HEK293 (cell line): ENCODE measurements around the gene UHRF1.

Experiments used
- CTCF ChIA-PET: fragments of 350-600 bp; formaldehyde crosslinking; extraction: SDS; loops from one replicate; lab custom pipeline; 2021; ENCODE audit warnings: antibody characterized with exemption; lab: Yijun Ruan, JAX
- POLR2A ChIA-PET: fragments of 300-600 bp; formaldehyde crosslinking; extraction: SDS; loops from one replicate; lab custom pipeline; 2020; ENCODE audit warnings: antibody characterized with exemption, inconsistent platforms; lab: Yijun Ruan, JAX
- H3K27ac ChIP-seq: fragments of 200-500 bp; sonication (Bioruptor generic); 2 replicates; pipeline ENCODE4 v1.5.1; 2014; ENCODE audit warnings: low read depth, low read length, control low read depth, inconsistent platforms; ENCODE audit errors: extremely low read depth
- H3K36me3 ChIP-seq, 2 experiments: fragments of 200-500 bp in 1 of 2; sonication (Bioruptor generic) in 1 of 2; 1 replicate in 1 of 2; 2 replicates in 1 of 2; pipeline ENCODE4 v1.5.1; 2014 to 2017; ENCODE audit warnings: inconsistent platforms in 2 of 2, low read length in 2 of 2; ENCODE audit not compliant: control insufficient read depth in 2 of 2, insufficient read depth in 1 of 2
- H3K4me1 ChIP-seq: fragments of 200-500 bp; sonication (Bioruptor generic); 2 replicates; pipeline ENCODE4 v1.5.1; 2014; ENCODE audit warnings: mild to moderate bottlenecking, low read length, inconsistent platforms; ENCODE audit not compliant: control insufficient read depth, insufficient read depth
- H3K4me3 ChIP-seq: 2 replicates; pipeline ENCODE4 v1.5.1; 2011; ENCODE audit warnings: low read depth, mild to moderate bottlenecking, control low read depth, low read length, moderate library complexity
- H3K9me3 ChIP-seq: fragments of 200-500 bp; sonication (Bioruptor generic); 2 replicates; pipeline ENCODE4 v1.5.1; 2014; ENCODE audit warnings: low read depth, low read length, inconsistent platforms; ENCODE audit not compliant: control insufficient read depth, insufficient read depth
- EGR2 ChIP-seq: fragments of 450-650 bp; formaldehyde crosslinking; IDR thresholded peaks from 2 replicates; pipeline ENCODE4 v1.5.1; 2016; ENCODE audit warnings: low read depth, missing biosample characterization, missing genetic modification characterization
- HOXA7 ChIP-seq: sonication (generic); formaldehyde crosslinking; IDR thresholded peaks from 2 replicates; pipeline ENCODE4 v1.8.1; 2022; ENCODE audit warnings: missing genetic modification reagents, borderline replicate concordance
- MYNN ChIP-seq: fragments of 450-650 bp; formaldehyde crosslinking; IDR thresholded peaks from 2 replicates; pipeline ENCODE4 v1.5.1; 2016; ENCODE audit warnings: missing biosample characterization, missing genetic modification characterization, borderline replicate concordance
- SP3 ChIP-seq: fragments of 450-650 bp; formaldehyde crosslinking; IDR thresholded peaks from 2 replicates; pipeline ENCODE4 v1.5.1; 2016; ENCODE audit warnings: missing biosample characterization, missing genetic modification characterization
- TCF7L2 ChIP-seq: IDR thresholded peaks from 2 replicates; pipeline ENCODE4 v1.6.1; 2011; ENCODE audit warnings: low read depth, mild to moderate bottlenecking, inconsistent platforms, low read length, moderate library complexity, borderline replicate concordance
- ZBTB10 ChIP-seq: fragments of 450-650 bp; formaldehyde crosslinking; IDR thresholded peaks from 2 replicates; pipeline ENCODE4 v1.5.1; 2016; ENCODE audit warnings: missing biosample characterization, missing genetic modification characterization
- ZBTB44 ChIP-seq: fragments of 450-650 bp; IDR thresholded peaks from 2 replicates; pipeline ENCODE4 v1.5.1; 2018; ENCODE audit warnings: missing biosample characterization, mild to moderate bottlenecking, missing genetic modification characterization
- ZEB2 ChIP-seq: fragments of 450-650 bp; formaldehyde crosslinking; IDR thresholded peaks from 2 replicates; pipeline ENCODE4 v1.5.1; 2016; ENCODE audit warnings: missing biosample characterization, missing genetic modification characterization
- ZFHX2 ChIP-seq: fragments of 450-650 bp; formaldehyde crosslinking; conservative IDR thresholded peaks from 2 replicates; pipeline ENCODE4 v1.5.1; 2016; ENCODE audit warnings: missing biosample characterization, missing genetic modification characterization
- ZNF132 ChIP-seq: fragments of 450-650 bp; formaldehyde crosslinking; IDR thresholded peaks from 2 replicates; pipeline ENCODE4 v1.5.1; 2017; ENCODE audit warnings: missing biosample characterization, missing genetic modification characterization, borderline replicate concordance
- ZNF148 ChIP-seq: fragments of 450-650 bp; formaldehyde crosslinking; IDR thresholded peaks from 2 replicates; pipeline ENCODE4 v1.5.0; 2017; ENCODE audit warnings: missing biosample characterization, missing genetic modification characterization, borderline replicate concordance
- ZNF248 ChIP-seq: fragments of 450-650 bp; formaldehyde crosslinking; IDR thresholded peaks from 2 replicates; pipeline ENCODE4 v1.5.1; 2017; ENCODE audit warnings: missing biosample characterization, missing genetic modification characterization
- ZNF280C ChIP-seq: fragments of 450-650 bp; formaldehyde crosslinking; IDR thresholded peaks from 2 replicates; pipeline ENCODE4 v1.5.1; 2016; ENCODE audit warnings: missing biosample characterization, missing genetic modification characterization
- ZNF292 ChIP-seq: fragments of 450-650 bp; formaldehyde crosslinking; IDR thresholded peaks from 2 replicates; pipeline ENCODE4 v1.5.1; 2016; ENCODE audit warnings: low read depth, missing biosample characterization, missing genetic modification characterization, borderline replicate concordance
- ZNF341 ChIP-seq: fragments of 450-650 bp; formaldehyde crosslinking; IDR thresholded peaks from 2 replicates; pipeline ENCODE4; 2016; ENCODE audit warnings: low read depth, missing biosample characterization, missing genetic modification characterization
- ZNF391 ChIP-seq: fragments of 450-650 bp; formaldehyde crosslinking; IDR thresholded peaks from 2 replicates; pipeline ENCODE4 v1.5.1; 2016; ENCODE audit warnings: low read depth, missing biosample characterization, missing genetic modification characterization, borderline replicate concordance
- ZNF394 ChIP-seq: fragments of 450-650 bp; formaldehyde crosslinking; IDR thresholded peaks from 2 replicates; pipeline ENCODE4 v1.5.1; 2016; ENCODE audit warnings: missing biosample characterization, missing genetic modification characterization, mild to moderate bottlenecking, moderate library complexity, borderline replicate concordance
- ZNF488 ChIP-seq: fragments of 450-650 bp; formaldehyde crosslinking; IDR thresholded peaks from 2 replicates; pipeline ENCODE4 v1.5.1; 2016; ENCODE audit warnings: missing biosample characterization, missing genetic modification characterization
- ZNF555 ChIP-seq: fragments of 450-650 bp; formaldehyde crosslinking; conservative IDR thresholded peaks from 2 replicates; pipeline ENCODE4 v1.5.1; 2017; ENCODE audit warnings: missing biosample characterization, mild to moderate bottlenecking, missing genetic modification characterization, inconsistent platforms
- ZNF596 ChIP-seq: fragments of 450-650 bp; IDR thresholded peaks from 2 replicates; pipeline ENCODE4 v1.5.0; 2018; ENCODE audit warnings: missing biosample characterization, mild to moderate bottlenecking, missing genetic modification characterization, moderate library complexity
- ZNF610 ChIP-seq: fragments of 450-650 bp; formaldehyde crosslinking; IDR thresholded peaks from 2 replicates; pipeline ENCODE4 v1.5.1; 2016; ENCODE audit warnings: missing biosample characterization, missing genetic modification characterization, borderline replicate concordance

Gene UHRF1

GRCh38 chr19:4930664-4931063, 21.4 kb downstream of the UHRF1 start:
- Histone ChIP-seq H3K4me1 (no peaks in the 10 kb centered on the region), H3K4me3 (no peak overlapping the region), H3K27ac (no peak overlapping the region), H3K9me3 (no peaks in the 10 kb centered on the region), H3K36me3 (peaks cover 57 to 85% of the 10 kb centered on the region in 2 experiments)
- POLR2A ChIA-PET = no interaction called here
- TF ChIP-seq EGR2 (tag by site-specific recombination) (peak; percentile 42; the same call in 1 of the 2 replicates), ZFHX2 (tag by site-specific recombination) (peak; percentile 70), SP3 (tag by site-specific recombination) (no peak)
- CTCF ChIA-PET = interaction anchor here (2.7 kb wide), 1 partner anchor 19 kb away, joined by 10 read pairs; no protein-coding TSS in a partner anchor

- Histone ChIP-seq H3K4me3 (no peak overlapping the region), H3K36me3 (peaks cover 65 to 92% of the 10 kb centered on the region in 2 experiments), H3K9me3 (no peaks in the 10 kb centered on the region), H3K27ac (no peak overlapping the region), H3K4me1 (no peaks in the 10 kb centered on the region)
- POLR2A ChIA-PET = no interaction called here
- CTCF ChIA-PET = no interaction called here
- no peak for TF ChIP-seq ZNF292 (tag by site-specific recombination)
- no peak for TF ChIP-seq ZNF341 (tag by site-specific recombination)
- no peak for TF ChIP-seq ZNF555
- TF ChIP-seq ZNF280C (tag by site-specific recombination) = no peak
- TF ChIP-seq MYNN = no peak
- no peak for TF ChIP-seq ZNF610 (tag by site-specific recombination)
- TF ChIP-seq ZNF248 (tag by site-specific recombination) = no peak
- no peak for TF ChIP-seq ZBTB44
- TF ChIP-seq ZNF596 (tag by site-specific recombination) = no peak
- no peak for TF ChIP-seq ZEB2 (tag by site-specific recombination)
- no peak for TF ChIP-seq ZNF132 (tag by site-specific recombination)
- TF ChIP-seq ZNF391 = no peak
- TF ChIP-seq ZNF394 (tag by site-specific recombination) = no peak
- TF ChIP-seq HOXA7 = no peak
- no peak for TF ChIP-seq ZNF148 (tag by site-specific recombination)
- TF ChIP-seq ZBTB10 (tag by site-specific recombination) = no peak
- no peak for TF ChIP-seq TCF7L2
- no peak for TF ChIP-seq ZNF488 (tag by site-specific recombination)
These were observed 23.4 kb downstream of the UHRF1 start for GRCh38 chr19:4932711-4933110.
